Mesothelial cell of epicardium (in vitro differentiated cells): Measurements from ENCODE around the gene MICAL2. TPM values are rescaled to one million over a fixed set of nuclear protein-coding genes. Genes with fewer than 3 reads are reported as not detected.

Experiments used
- DNase-seq, 2 experiments: peaks; one replicate each; pipeline ENCODE4 v3.0.0; 2021; ENCODE audit warnings: low spot score in 2 of 2; ENCODE audit not compliant: unreplicated experiment in 2 of 2
- H3K27ac Mint-ChIP-seq: 2 replicates; pipeline ENCODE4 v1.8.0; 2021; ENCODE audit warnings: mixed read lengths
- H3K27me3 Mint-ChIP-seq: 2 replicates; pipeline ENCODE4 v1.8.0; 2021; ENCODE audit warnings: low read depth, mixed read lengths
- H3K36me3 Mint-ChIP-seq: 2 replicates; pipeline ENCODE4 v1.8.0; 2021; ENCODE audit warnings: mixed read lengths
- H3K4me1 Mint-ChIP-seq: 2 replicates; pipeline ENCODE4 v1.8.0; 2021; ENCODE audit warnings: mixed read lengths
- H3K4me3 Mint-ChIP-seq: 2 replicates; pipeline ENCODE4 v1.8.0; 2021; ENCODE audit warnings: mild to moderate bottlenecking, moderate library complexity, mixed read lengths
- H3K9me3 Mint-ChIP-seq: 2 replicates; pipeline ENCODE4 v1.8.0; 2021; ENCODE audit warnings: mixed read lengths
- total RNA-seq: library from RNA; stranded (reverse); gene quantifications from 3 replicates; pipeline ENCODE4 v1.2.1, GENCODE V29; 2021
- TF ChIP-seq, protein P1 (sequence below): fragments of 200-600 bp; sonication (generic); IDR thresholded peaks from one replicate; pipeline ENCODE4 v1.5.0; 2021; ENCODE audit warnings: antibody characterized with exemption; ENCODE audit not compliant: unreplicated experiment

The MICAL2 gene
- total RNA-seq, 1 donor from 2014 or later = 15.0 TPM

DNA sequence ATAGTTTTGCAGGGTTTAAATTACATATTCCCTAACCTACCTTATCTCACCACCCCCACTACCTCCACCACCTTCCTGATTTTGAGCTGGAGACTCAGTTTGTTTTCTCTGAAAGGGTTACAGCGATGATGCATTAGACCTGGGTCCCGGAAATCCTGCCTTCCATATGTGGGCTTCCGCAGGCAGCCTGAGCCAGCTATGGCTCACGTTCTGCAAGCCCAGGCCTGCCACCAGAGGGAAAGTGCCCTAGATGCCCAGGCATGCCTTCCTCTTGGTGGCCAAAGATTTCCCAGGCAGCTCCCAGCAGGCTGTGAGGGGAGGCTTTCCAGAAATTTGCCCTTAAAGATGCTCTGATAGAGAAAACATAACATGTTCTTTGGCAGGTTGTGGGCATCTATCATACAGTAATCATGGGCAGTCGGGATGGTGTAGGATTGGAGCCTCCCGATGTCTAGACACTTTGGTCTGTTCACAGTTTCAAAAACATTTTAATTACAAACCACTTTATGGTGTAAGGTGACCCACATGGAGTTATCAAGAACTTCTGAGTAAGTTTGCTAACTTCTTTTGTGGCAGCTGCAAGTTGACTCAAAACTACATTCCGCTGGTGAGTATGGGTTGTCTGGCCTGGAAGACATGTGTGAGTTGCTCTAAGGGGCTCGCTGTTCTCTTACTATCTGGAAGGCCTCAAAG is 79.3 kb downstream of the MICAL2 start:
- H3K4me3 Mint-ChIP-seq = no peak overlapping the region
- H3K27me3 Mint-ChIP-seq = no peaks in the 10 kb centered on the region
- peaks cover 14% of the 10 kb centered on the region for H3K4me1 Mint-ChIP-seq
- TF ChIP-seq, protein P1, sequence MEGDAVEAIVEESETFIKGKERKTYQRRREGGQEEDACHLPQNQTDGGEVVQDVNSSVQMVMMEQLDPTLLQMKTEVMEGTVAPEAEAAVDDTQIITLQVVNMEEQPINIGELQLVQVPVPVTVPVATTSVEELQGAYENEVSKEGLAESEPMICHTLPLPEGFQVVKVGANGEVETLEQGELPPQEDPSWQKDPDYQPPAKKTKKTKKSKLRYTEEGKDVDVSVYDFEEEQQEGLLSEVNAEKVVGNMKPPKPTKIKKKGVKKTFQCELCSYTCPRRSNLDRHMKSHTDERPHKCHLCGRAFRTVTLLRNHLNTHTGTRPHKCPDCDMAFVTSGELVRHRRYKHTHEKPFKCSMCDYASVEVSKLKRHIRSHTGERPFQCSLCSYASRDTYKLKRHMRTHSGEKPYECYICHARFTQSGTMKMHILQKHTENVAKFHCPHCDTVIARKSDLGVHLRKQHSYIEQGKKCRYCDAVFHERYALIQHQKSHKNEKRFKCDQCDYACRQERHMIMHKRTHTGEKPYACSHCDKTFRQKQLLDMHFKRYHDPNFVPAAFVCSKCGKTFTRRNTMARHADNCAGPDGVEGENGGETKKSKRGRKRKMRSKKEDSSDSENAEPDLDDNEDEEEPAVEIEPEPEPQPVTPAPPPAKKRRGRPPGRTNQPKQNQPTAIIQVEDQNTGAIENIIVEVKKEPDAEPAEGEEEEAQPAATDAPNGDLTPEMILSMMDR = no peak
- H3K36me3 Mint-ChIP-seq = no peaks in the 10 kb centered on the region
- no peaks in the 10 kb centered on the region for H3K9me3 Mint-ChIP-seq
- DNase-seq = no peak
- no peak overlapping the region for H3K27ac Mint-ChIP-seq

DNA sequence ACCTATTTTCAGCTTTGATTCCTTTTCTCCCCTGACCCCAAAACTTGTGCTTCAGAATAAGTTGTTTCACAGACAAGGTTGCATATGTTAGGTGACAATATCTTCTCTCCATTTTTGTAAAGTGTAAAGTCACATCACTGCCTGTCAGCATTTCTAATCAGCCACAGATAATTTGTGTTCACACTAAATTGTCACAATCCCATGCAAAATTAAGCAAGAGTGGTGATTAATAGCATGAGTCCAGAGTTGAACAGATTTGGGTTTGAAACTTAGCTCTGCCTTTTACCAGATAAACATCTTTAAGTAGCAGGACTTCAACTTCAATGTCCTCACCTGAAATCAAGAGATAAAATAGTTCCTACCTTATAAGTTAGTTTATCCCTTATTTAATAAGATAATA is 80.1 kb downstream of the MICAL2 start:
- TF ChIP-seq, protein P1 = no peak
- Mint-ChIP-seq H3K9me3 (no peaks in the 10 kb centered on the region), H3K36me3 (no peaks in the 10 kb centered on the region), H3K27ac (no peak overlapping the region), H3K4me1 (peaks cover 11% of the 10 kb centered on the region), H3K27me3 (no peaks in the 10 kb centered on the region), H3K4me3 (no peak overlapping the region)
- no peak for DNase-seq

DNA sequence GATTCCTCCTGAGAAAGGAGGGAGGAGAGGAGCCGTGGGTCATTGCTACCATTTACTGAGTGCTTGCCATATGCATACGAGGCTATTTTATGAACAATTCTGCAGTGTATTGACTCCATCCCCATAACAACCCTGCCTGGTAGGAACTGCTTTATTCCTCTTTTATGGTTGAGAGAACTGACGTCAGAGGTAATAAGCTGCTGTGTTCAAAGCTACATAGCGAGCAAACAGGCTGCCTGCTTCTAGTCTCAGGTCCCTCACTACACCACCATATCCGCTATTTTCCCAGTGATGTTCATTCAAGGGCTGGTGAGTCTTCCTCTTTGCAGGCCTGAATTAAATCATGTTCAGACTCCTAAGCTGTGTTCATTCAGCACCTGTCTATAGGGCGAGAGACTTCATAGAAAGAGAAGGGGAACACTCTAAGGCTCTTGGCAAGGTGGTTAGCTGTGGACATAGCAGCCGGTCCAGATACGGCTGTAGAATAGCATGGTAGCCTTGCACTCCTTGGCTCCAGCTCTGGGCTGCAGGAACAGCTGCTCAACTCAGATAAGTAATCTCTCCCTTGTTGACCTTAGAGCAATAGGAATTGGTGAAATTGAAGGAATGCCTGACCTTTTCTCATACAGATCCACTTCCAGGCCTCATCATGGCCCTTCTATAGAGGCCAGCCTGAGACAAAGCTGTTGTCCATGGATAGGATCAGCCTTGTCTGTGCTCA is 82.6 kb downstream of the MICAL2 start:
- no peaks in the 10 kb centered on the region for H3K9me3 Mint-ChIP-seq
- H3K4me3 Mint-ChIP-seq = no peak overlapping the region
- TF ChIP-seq, protein P1 = no peak
- DNase-seq = no peak
- no peak overlapping the region for H3K27ac Mint-ChIP-seq
- H3K4me1 Mint-ChIP-seq = no peaks in the 10 kb centered on the region
- H3K27me3 Mint-ChIP-seq = no peaks in the 10 kb centered on the region
- no peaks in the 10 kb centered on the region for H3K36me3 Mint-ChIP-seq

DNA sequence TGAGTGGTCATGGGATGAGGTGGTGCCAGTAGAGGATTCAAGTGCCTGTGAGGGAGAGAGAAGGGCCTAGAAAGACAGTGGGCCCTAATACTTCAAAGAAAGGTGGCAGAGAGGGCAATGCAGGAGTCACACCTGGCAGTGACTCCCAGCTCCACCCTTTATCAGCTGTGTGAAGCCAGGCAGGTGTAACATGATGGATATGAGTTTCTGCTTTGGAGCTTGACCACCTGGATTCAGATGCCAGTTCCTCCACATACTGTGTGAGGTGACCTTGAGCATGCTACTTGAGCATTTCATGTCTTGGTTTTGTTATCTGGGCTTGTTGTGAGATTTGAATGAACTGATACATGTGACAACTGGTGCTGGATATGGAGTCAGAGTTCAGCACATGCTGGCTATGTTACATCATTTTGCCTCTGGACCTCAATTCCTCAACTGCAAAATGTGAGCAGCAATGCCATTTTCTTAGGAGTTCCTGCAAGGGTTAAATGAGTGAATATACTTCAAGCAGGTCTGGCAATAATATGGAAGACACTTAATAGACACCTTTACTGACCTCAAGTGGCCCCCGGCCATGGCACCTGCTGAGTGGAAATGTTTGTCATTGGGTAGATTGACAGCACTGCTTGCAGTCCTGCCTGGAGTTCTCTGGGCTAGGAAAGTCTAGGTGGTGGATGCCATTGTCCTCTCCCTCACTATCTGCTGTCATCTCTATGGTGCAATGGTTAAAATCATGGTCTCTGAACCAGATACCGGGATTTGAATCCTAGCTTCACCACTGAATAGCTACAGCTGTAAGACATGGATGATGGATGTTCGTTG is 83.3 kb downstream of the MICAL2 start:
- Mint-ChIP-seq H3K27ac (no peak overlapping the region), H3K9me3 (no peaks in the 10 kb centered on the region), H3K4me1 (peaks cover 2% of the 10 kb centered on the region), H3K4me3 (no peak overlapping the region), H3K27me3 (no peaks in the 10 kb centered on the region), H3K36me3 (no peaks in the 10 kb centered on the region)
- DNase-seq = no peak
- TF ChIP-seq, protein P1 = no peak

DNA sequence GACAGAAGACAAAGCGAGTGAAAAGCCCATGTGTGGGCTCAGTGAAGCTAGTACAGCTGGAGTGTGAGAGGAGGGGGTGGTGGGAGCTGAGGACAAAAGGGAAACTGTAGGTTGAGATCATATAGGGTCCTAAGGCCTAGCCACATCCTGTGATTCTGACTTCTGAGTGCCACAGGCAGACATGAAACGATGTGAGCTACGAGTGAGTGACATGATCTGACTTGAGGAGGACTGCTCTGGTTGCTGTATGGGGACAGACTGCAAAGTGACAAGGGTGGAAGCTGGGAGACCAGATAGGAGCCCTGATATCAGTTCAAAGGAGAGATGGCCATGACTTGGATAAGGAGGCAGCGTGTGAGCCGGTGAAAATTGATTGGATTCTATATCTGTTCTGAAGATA is 85.4 kb downstream of the MICAL2 start:
- TF ChIP-seq, protein P1 = no peak
- H3K27ac Mint-ChIP-seq = no peak overlapping the region

More for the DNA sequence above, 85.4 kb downstream of the MICAL2 start:
- no peaks in the 10 kb centered on the region for H3K36me3 Mint-ChIP-seq
- H3K4me1 Mint-ChIP-seq = peaks cover 21% of the 10 kb centered on the region
- no peaks in the 10 kb centered on the region for H3K9me3 Mint-ChIP-seq
- H3K4me3 Mint-ChIP-seq = no peak overlapping the region
- H3K27me3 Mint-ChIP-seq = no peaks in the 10 kb centered on the region
- DNase-seq = no peak
